ENCODE measurements around the gene IL4.
"Not testable (repeated sequence)": the region's sequence is repeated elsewhere in the genome, so short reads cannot be mapped to it uniquely, and the experiment has no call there.

IL4 gene

DNA sequence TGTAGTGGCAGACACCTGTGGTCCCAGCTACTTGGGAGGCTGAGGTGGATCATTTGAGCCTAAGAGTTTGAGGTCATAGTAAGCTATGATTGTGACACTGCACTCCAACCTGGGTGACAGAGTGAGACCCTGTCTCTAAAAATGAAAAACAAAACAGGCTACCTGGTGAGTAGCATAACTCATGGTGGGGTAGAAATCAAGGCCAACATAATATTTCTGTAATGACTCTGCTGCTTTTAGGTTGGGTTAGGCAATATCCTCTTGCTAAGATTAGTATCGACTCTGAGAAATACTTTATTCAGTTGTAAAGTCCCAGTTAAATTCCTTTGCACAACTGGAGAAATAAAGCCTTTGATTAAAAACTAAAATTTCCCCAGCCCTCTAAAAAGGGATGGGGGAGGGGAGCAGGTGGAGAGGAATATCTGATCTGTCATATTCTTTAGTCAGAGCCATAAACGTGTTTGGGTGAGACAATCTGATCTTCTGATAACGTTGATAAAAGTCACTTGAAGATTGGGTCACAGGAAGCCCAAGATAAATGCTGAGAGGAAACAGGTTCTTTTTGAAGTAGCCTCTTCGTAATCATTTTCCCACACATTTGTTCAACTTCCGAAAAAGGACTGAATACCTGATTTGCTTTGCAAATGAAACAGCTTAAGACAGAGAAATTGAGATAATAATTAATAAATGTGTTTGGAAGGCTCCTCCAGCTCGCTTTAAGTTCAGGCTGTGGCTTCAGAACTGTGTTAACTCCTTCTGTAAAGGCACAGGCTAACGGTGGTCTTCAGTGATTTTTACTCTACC is 14.9 kb downstream of the IL4 start:
- TF ChIP-seq, protein P1, sequence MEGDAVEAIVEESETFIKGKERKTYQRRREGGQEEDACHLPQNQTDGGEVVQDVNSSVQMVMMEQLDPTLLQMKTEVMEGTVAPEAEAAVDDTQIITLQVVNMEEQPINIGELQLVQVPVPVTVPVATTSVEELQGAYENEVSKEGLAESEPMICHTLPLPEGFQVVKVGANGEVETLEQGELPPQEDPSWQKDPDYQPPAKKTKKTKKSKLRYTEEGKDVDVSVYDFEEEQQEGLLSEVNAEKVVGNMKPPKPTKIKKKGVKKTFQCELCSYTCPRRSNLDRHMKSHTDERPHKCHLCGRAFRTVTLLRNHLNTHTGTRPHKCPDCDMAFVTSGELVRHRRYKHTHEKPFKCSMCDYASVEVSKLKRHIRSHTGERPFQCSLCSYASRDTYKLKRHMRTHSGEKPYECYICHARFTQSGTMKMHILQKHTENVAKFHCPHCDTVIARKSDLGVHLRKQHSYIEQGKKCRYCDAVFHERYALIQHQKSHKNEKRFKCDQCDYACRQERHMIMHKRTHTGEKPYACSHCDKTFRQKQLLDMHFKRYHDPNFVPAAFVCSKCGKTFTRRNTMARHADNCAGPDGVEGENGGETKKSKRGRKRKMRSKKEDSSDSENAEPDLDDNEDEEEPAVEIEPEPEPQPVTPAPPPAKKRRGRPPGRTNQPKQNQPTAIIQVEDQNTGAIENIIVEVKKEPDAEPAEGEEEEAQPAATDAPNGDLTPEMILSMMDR (IDR thresholded peaks at IDR 0.05; ENCODE audit: extremely low read depth, missing control alignments) = no peak
- DNase-seq (ENCODE audit: low spot score) = peak; percentile 34

DNA sequence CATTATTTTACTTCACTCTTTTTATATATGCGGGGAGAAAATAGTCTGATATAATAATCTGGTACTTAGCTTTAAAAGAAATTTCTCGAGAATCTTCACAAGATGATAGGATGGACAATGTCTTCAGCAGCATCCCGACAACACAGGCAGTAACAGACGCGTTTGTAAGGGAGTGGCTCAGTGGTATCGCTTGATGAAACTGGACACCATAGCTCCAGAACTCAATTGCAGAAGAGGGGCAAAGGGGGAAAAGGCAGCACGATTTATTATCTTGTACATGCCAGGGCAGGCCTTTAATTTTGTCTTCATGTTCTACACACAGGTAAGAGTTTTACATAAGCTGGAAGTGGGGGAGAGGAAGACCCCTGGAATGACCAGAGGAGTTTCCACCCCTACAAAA is 15.7 kb downstream of the IL4 start:
- DNase-seq (ENCODE audit: low spot score) = no peak
- TF ChIP-seq, protein P1 (IDR thresholded peaks at IDR 0.05; ENCODE audit: extremely low read depth, missing control alignments) = no peak

DNA sequence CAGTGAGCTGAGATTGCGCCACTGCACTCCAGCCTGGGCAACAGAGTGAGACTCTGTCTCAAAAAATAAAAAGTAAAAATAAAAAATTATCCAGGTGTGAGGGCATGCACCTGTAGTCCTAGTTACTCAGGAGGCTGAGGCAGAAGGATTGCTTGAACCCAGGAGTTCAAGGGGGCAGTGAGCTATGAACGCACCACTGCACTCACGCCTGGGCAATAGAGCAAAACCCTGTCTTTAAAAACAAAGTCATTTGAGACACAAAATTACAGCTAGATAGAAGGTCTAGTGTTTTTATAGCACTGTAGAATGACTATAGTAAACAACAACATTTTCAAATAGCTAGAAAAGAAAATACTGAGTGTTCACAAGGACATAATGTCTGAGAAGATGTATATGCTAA is 16.4 kb downstream of the IL4 start:
- DNase-seq (ENCODE audit: low spot score) = no peak
- TF ChIP-seq, protein P1 (IDR thresholded peaks at IDR 0.05; ENCODE audit: extremely low read depth, missing control alignments) = no peak

DNA sequence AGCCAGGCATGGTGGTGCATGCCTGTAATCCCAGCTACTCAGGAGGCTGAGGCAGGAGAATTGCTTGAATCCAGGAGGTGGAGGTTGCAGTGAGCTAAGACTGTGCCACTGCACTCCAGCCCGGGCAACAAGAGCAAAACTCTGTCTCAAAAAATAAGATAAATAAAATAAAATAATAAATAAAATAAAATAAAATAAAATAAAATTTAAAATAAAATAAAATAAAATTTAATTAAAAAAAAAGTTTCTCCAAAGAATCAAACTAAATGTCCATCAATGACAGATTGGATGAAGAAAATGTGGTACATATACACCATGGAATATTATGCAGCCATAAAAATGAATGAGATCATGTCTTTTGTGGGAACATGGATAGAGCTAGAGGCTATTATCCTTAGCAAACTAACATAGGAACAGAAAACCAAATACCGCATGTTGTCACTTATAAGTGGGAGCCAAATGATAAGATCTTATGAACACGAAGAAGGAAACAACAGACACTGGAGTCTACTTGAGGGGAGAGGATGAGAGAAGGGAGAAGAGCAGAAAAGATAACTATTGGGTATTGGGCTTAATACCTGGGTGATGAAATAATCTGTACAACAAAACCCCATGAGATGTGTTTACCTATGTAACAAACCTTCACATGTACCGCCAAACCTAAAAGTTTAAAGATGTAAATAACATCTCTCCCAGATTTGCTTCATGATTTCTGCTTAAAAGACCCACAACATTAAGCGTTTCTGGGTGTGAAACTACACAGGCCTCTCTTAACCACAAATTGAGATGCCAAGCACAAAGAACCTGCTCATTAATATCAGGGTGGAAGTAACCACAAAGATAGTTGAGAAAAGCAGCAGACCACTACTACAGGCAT is 18.2 kb downstream of the IL4 start:
- not testable (repeated sequence) for DNase-seq (ENCODE audit: low spot score)

DNA sequence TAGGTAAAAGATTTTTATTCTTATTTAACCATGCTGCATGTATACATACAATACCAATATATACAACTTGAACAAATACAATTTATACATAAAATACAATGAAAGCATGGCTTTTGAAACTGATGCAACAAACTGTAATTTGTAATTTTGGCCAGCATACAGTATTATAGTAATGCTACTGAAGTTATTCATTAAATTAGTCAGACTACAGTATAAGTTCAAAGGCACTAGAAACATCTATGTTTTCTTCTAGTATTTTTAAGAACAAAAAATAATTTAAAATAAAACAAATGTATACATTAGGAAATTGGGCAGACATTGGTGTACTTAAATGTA is 18.8 kb downstream of the IL4 start:
- TF ChIP-seq, protein P1 (IDR thresholded peaks at IDR 0.05; ENCODE audit: extremely low read depth, missing control alignments) = no peak
- DNase-seq (ENCODE audit: low spot score) = no peak

DNA sequence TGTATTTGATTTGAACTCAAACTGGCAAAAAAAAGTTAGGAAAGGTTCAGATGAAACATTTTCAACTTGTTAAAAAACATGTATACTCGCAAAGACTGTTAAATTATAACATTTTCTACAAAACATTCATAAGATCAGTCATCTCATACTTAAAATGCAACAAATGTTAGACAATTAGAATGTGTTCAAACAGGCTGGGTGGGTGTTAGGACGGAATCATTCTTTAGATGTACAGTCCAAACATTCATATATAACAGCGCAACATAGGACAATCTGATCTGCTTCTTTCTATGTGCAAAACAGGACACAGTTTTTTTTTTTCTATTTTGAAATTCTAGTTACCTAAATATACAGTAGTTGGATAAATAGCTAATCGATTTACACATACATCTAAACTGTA is 22.2 kb downstream of the IL4 start:
- no peak for DNase-seq (ENCODE audit: low spot score)
- TF ChIP-seq, protein P1 (IDR thresholded peaks at IDR 0.05; ENCODE audit: extremely low read depth, missing control alignments) = no peak

DNA sequence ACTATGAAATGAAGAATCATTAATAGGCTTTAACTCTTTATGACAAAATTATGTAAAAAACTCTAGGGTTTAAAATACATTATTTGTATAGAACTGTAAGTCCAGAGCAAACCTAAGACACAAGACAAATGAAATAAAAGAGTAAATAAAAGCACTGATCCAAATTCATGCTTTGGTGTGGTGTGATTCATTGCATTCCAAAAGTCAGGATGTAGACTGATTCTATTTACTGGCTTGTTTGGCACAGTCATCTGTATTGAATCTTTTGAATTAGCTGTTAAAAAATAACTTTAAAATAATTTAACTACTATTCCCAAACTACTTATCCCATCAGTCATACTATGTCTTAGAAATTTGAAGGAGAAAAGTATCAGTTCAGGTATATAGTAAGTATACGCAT is 31.1 kb downstream of the IL4 start:
- TF ChIP-seq, protein P1 (IDR thresholded peaks at IDR 0.05; ENCODE audit: extremely low read depth, missing control alignments) = no peak
- DNase-seq (ENCODE audit: low spot score) = no peak

Measured in GM20000 (cell line).